Duodenal mucosa (tissue), 2 donors: Measurements from ENCODE around the gene FBXL19.

Experiments
- H3K27ac ChIP-seq: one replicate; pipeline ENCODE4 v1.7.0; 2013; ENCODE audit warnings: low read depth, low read length
- H3K27me3 ChIP-seq, 2 donors: one replicate each; pipeline ENCODE4 v1.7.0; 2013; ENCODE audit warnings: low read length in 2 of 2, control low read depth in 1 of 2; ENCODE audit not compliant: insufficient read depth in 2 of 2, control insufficient read depth in 1 of 2
- H3K36me3 ChIP-seq, 2 donors: one replicate each; pipeline ENCODE4 v1.7.0; 2013; ENCODE audit warnings: low read length in 2 of 2, control low read depth in 1 of 2; ENCODE audit not compliant: insufficient read depth in 2 of 2, control insufficient read depth in 1 of 2
- H3K4me1 ChIP-seq, 2 donors: one replicate each; pipeline ENCODE4 v1.7.0; 2013; ENCODE audit warnings: low read length in 2 of 2, control low read depth in 1 of 2; ENCODE audit not compliant: insufficient read depth in 2 of 2, control insufficient read depth in 1 of 2
- H3K4me3 ChIP-seq, 2 donors: one replicate each; pipeline ENCODE4 v1.7.0; 2013; ENCODE audit warnings: low read length in 2 of 2, low read depth in 1 of 2
- H3K9ac ChIP-seq, 2 donors: one replicate each; pipeline ENCODE4 v1.7.0; 2013; ENCODE audit warnings: low read length in 2 of 2, low read depth in 1 of 2
- H3K9me3 ChIP-seq, 2 donors: one replicate each; pipeline ENCODE4 v1.7.0; 2013; ENCODE audit warnings: low read length in 2 of 2, control low read depth in 1 of 2; ENCODE audit not compliant: control insufficient read depth in 1 of 2

Gene FBXL19

DNA sequence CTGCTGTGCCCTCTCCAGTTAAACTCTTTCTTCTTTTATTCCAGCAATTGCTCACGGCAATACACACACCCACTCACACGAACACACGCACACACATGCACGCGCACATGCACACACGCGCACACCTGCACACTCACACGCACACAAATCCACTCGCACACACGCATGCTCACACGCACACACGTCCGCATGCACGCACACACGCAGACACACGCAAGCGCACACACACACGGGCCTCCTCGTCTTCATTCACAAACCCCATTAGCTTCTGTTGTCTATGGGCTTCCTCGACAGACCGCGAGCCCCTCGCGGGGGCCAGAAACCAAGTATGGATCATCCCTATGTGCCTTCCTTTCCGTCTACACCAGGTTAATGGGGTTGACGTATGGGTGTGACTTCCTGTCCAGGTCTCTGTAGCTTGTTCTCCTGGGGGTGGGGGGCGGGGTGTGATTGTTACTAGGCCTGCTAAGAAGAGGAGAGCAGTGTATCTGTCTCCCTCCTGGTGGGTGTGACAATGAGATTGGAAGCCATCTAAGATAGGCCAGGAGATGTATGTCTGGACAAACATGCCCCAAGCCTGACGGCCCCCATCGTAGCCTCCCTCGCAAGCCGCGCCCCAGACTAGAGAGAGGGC is 27.6 kb upstream of the FBXL19 start:
- Histone ChIP-seq H3K4me3 (peak overlapping the region; percentile 60 to 70), H3K27ac (peak overlapping the region; percentile 92), H3K27me3 (no peaks in the 10 kb centered on the region), H3K9ac (peak overlapping the region; percentile 71 to 77), H3K4me1 (peaks cover 27 to 44% of the 10 kb centered on the region in 2 donors), H3K36me3 (peaks cover 2 to 4% of the 10 kb centered on the region in 2 donors), H3K9me3 (no peaks in the 10 kb centered on the region)

DNA sequence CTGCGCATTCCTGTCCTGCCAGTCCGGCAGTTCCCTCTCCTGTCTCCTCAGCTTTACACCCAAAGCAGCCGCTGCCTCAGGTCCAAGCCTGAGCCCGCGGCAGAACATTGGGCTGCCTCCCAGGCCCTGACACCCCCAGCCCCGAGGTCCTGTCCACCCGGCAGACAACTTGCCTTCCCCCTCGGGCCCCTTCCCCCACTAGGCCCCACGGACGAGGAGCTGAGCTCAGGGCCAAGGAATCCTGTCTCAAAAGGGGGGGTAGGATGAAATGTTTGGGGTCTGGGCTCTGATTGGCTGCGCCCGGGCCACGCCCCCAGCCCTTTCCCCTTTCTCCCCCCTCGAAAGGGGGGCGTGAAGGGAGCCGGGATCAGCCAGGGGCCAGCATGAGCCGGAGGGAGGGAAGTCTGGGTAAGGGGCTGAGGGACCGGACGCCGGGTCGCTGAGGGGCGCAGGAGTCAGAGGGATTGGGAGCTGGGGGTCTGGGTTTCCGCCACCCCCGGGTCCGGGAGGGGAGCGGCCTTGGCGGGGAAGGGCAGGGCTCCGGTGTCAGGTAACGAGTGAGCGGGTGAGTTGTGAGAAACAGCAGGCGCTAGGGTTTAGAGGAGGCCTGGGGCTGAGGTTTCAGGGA is 27.0 kb upstream of the FBXL19 start, which contains the start of gene CTF1:
Gene CTF1 (plus strand): TSS at position 354 of the 628 bp plus-strand sequence. CDS start 30 bp downstream, at position 384.
- Histone ChIP-seq H3K4me3 (peak within 1 kb of the TSS; percentile 60 to 70), H3K27ac (peak within 1 kb of the TSS; percentile 92), H3K36me3 (peaks cover 2% of the 10 kb centered on the region in 2 donors), H3K9ac (peak within 1 kb of the TSS; percentile 71 to 77), H3K9me3 (no peaks in the 10 kb centered on the region), H3K4me1 (peaks cover 31 to 49% of the 10 kb centered on the region in 2 donors), H3K27me3 (no peaks in the 10 kb centered on the region)

GRCh38 chr16:30896889-30897733 is 26.3 kb upstream of the FBXL19 start:
- H3K36me3 ChIP-seq: peaks cover 0 to 2% of the 10 kb centered on the region in 2 donors
- peak overlapping the region; percentile 92 for H3K27ac ChIP-seq
- no peaks in the 10 kb centered on the region for H3K27me3 ChIP-seq
- no peaks in the 10 kb centered on the region for H3K9me3 ChIP-seq
- H3K4me1 ChIP-seq: peaks cover 31 to 54% of the 10 kb centered on the region in 2 donors
- peak overlapping the region; percentile 71 to 77 for H3K9ac ChIP-seq
- peak overlapping the region; percentile 60 to 70 for H3K4me3 ChIP-seq

DNA sequence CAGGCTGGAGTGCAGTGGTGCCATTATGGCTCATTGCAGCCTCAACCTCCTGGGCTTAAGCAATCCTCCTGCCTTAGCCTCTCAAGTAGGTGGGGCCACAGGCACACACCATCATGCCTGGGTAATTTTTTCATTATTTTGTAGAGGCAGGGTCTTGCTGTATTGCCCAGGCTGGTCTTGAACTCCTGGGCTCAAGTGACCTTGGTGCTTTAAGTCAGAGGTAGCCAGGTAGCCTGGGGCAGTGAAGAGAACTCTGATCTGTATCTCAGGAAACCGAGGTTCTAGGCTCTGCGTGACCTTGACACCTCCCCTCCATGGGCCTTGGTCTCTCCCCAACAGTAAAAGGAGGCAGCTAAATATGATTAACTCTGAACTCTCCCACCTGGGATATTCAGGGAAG is 23.6 kb upstream of the FBXL19 start:
- Histone ChIP-seq H3K4me1 (peaks cover 21 to 55% of the 10 kb centered on the region in 2 donors), H3K36me3 (no peaks in the 10 kb centered on the region), H3K9me3 (no peaks in the 10 kb centered on the region), H3K4me3 (no peak overlapping the region), H3K9ac (no peak overlapping the region), H3K27me3 (no peaks in the 10 kb centered on the region), H3K27ac (no peak overlapping the region)

- Histone ChIP-seq H3K9me3 (no peaks in the 10 kb centered on the region), H3K4me1 (peaks cover 18 to 47% of the 10 kb centered on the region in 2 donors), H3K27me3 (no peaks in the 10 kb centered on the region), H3K9ac (no peak overlapping the region), H3K4me3 (no peak overlapping the region), H3K27ac (no peak overlapping the region), H3K36me3 (no peaks in the 10 kb centered on the region)
Observed at GRCh38 chr16:30900588-30900987, 22.8 kb upstream of the FBXL19 start.

DNA sequence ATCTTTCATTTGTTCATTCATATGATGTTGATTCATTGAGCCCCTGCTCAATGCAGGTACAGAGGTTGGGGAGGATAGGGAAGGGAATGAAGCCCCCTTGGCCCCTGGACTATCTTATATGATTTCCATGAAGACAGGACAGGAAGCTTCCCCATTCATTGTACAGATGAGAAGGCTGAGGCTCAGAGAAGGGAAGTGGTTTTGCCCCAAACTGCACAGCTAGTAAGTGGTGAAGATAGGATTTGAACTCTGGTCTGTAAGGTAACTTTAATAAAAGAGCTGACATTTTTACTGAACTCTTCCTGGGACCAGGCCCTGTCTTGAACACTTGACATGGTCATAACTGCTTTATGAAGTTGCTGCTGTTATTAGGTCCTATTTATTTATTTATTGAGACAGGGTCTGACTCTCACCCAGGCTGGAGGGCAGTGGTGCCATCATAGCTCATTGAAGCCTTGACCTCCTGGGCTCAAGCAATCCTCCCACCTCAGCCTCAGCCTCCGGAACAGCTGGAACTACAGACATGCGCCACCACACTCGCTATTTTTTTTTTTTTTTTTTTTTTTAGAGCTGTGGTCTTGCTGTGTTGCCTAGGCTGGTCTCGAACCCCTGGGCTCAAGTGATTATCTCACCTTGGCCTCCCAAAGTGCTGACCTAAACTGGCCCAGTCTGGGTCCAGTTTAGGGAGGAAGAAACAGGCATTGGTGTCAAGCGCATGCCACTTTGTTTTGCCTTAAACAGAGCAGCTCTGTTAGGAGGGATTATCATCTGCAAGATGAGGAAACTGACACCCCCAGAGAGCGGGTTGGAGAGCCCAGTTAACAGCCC is 22.0 kb upstream of the FBXL19 start:
- no peaks in the 10 kb centered on the region for H3K36me3 ChIP-seq
- no peaks in the 10 kb centered on the region for H3K27me3 ChIP-seq
- H3K4me1 ChIP-seq: peaks cover 15 to 39% of the 10 kb centered on the region in 2 donors
- H3K4me3 ChIP-seq: peak overlapping the region; percentile 58 to 75
- no peaks in the 10 kb centered on the region for H3K9me3 ChIP-seq
- H3K9ac ChIP-seq: peak overlapping the region; percentile 39 to 43
- peak overlapping the region; percentile 42 for H3K27ac ChIP-seq

- Histone ChIP-seq H3K9ac (peak overlapping the region; percentile 65 to 70), H3K27ac (peak overlapping the region; percentile 73)
Observed at GRCh38 chr16:30902029-30902972, 21.1 kb upstream of the FBXL19 start.

DNA sequence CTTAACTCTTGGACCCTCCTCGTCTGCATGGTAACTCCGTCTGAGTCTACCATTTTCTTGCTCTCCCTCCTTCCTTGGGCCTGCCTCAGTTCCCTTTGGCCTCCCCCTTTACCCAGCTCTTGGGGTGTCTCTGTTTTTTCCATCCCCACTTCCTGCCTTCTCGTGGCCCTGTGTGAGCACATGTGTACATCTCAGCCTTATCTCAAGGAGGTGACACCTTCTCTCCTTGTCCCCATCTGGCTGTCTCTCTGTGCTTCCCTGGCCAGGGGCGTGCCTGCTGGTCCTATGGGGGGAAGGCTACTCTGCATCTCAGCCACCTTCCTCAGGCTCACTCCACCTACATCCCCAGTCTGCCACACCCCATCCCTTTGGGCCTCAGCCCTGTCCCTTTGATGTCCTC is 20.4 kb upstream of the FBXL19 start:
- Histone ChIP-seq H3K27ac (peak overlapping the region; percentile 13), H3K9me3 (no peaks in the 10 kb centered on the region), H3K4me3 (peak overlapping the region; percentile 19 to 75), H3K4me1 (peaks cover 9 to 29% of the 10 kb centered on the region in 2 donors), H3K27me3 (no peaks in the 10 kb centered on the region), H3K9ac (no peak overlapping the region), H3K36me3 (no peaks in the 10 kb centered on the region)

More at GRCh38 chr16:30902029-30902972, 21.1 kb upstream of the FBXL19 start:
- no peaks in the 10 kb centered on the region for H3K36me3 ChIP-seq
- H3K4me3 ChIP-seq: peak overlapping the region; percentile 60 to 75
- H3K27me3 ChIP-seq: no peaks in the 10 kb centered on the region
- peaks cover 10 to 32% of the 10 kb centered on the region in 2 donors for H3K4me1 ChIP-seq
- H3K9me3 ChIP-seq: no peaks in the 10 kb centered on the region

DNA sequence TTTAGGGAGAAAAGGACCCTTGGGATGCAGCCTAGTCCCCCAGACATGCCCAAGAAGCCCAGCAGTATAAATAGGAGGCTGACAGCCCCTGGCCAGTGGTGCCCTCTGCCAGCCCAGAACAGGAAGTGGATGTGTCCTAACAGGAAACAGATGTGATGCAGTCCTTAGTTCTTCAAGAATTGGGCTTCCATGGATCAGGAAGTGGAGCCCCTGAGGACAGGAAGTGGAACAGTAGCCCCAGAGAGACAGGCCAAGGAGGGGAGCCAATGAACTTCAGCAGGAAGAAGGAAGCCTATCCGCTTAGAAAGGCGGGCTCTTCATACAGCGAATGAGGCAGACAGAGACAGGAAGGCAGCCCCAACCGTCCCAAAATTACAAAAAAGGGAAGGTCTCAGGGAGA is 19.8 kb upstream of the FBXL19 start:
- no peaks in the 10 kb centered on the region for H3K27me3 ChIP-seq
- H3K4me1 ChIP-seq: peaks cover 9 to 29% of the 10 kb centered on the region in 2 donors
- no peak overlapping the region for H3K27ac ChIP-seq
- no peak overlapping the region for H3K4me3 ChIP-seq
- no peak overlapping the region for H3K9ac ChIP-seq
- H3K36me3 ChIP-seq: no peaks in the 10 kb centered on the region
- H3K9me3 ChIP-seq: no peaks in the 10 kb centered on the region
